ENCODE measurements around the gene SLC38A1.
"Not testable (repeated sequence)": the region's sequence is repeated elsewhere in the genome, so short reads cannot be mapped to it uniquely, and the experiment has no call there.

SLC38A1 gene

GRCh38 chr12:46201284-46201789, 67.5 kb downstream of the SLC38A1 start:
- FAIRE-seq = no peak

DNA sequence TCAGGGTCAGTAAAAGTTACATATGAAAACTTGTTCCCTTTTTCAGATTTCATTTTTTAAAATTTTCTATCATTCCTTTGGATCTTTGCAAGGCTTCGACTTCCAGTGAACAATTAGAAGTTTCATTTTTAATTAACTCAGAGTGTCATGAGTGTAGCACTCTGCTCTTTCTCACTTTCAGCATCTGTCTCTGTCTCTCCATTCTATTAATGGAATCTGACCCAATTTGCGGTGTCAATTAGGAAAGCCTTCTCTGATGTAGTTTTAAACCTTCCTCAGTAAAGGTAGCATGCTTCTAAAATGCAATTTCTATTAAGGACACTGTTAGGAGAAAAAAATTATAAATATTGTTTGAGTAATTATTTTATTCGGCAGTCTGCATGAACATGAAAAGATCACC, 68.3 kb downstream of the SLC38A1 start:
- FAIRE-seq = no peak

GRCh38 chr12:46198913-46199312, 69.9 kb downstream of the SLC38A1 start:
- no peak for FAIRE-seq

DNA sequence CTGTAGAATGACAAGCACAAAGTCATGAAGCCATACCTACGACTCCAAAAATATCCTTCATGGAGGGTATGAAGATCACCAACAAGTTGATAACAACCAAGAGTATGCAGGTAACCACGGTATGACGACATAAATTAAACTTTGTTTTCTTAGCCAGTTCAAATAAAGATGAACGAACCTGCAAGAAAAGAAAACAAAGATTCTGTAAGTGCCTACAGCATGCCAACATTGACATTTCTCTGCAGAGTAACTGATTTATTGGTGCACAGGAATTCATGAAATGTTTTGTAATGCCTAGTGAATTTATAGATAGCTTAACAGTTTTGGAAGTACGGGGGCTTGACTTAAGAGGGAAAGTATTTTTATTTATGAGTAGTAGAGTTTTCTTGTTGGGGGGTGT, 71.0 kb downstream of the SLC38A1 start:
- no peak for FAIRE-seq

DNA sequence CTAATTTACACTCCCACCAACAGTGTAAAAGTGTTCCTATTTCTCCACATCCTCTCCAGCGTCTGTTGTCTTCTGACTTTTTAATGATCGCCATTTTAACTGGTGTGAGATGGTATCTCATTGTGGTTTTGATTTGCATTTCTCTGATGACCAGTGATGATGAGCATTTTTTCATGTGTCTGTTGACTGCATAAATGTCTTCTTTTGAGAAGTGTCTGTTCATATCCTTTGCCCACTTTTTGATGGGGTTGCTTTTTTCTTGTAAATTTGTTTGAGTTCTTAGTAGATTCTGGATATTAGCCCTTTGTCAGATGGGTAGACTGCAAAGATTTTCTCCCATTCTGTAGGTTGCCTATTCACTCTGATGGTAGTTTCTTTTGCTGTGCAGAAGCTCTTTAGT, 78.3 kb downstream of the SLC38A1 start:
- not testable (repeated sequence) for FAIRE-seq

- no peak for FAIRE-seq
Observed at GRCh38 chr12:46188170-46188569, 80.7 kb downstream of the SLC38A1 start.

- FAIRE-seq = no peak
Observed at GRCh38 chr12:46187023-46187422, 81.8 kb downstream of the SLC38A1 start.

DNA sequence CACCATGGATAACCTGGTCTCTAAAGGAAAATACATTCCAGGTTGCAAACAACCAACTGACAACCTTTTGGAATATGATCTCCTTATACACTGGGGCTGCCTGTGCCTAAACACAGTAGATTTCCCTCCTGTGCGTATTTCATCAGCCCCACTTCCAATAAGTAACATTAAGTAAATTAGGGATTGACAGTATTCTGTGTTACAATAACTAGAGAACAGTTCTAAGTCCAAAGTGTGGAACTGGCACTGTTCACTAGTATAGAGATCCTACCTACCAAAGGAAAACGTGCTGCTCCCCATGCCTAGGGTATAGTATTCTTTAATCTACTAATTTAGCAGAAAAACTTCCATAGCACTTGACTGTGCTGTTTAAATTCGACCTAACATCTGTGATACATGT, 82.8 kb downstream of the SLC38A1 start:
- no peak for FAIRE-seq

DNA sequence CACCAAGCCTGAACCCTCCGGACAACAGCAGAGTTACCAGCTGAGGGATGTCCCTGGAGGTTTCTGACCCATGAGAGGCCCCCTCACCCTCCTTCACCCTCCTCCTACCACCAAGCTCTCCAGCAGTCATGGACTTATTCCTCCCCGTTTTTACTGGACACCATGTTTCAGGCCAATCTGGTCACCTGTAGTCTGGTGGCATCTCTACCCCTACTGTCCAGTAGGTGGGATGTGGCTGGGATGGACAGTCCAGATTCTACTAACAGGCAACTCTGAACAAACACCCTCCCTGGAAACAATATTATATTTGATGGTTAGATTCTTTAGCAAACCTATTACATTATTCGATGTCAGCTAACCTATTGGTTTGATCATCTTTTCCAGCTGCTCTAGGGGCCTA, 83.2 kb downstream of the SLC38A1 start:
- no peak for FAIRE-seq

- FAIRE-seq = no peak
Observed at GRCh38 chr12:46184798-46185595, 83.8 kb downstream of the SLC38A1 start.

DNA sequence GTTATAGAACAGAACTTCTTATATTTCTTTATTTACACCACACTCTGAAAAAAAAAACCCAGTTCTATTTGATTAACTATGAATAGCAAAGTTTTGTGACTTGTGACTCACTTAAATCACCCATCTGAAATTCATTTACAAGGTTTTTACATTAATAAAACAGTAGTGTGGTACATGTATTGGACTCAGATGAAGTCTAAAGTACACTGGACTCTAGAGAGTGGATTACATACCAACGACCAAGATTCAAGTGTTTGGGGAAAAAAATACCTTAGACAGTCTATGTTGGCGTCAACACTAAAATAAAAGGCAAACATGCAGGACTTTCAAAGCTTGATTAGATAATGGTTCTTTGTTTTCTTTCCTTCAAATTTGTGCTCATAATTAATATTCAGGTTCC, 85.7 kb downstream of the SLC38A1 start:
- no peak for FAIRE-seq

DNA sequence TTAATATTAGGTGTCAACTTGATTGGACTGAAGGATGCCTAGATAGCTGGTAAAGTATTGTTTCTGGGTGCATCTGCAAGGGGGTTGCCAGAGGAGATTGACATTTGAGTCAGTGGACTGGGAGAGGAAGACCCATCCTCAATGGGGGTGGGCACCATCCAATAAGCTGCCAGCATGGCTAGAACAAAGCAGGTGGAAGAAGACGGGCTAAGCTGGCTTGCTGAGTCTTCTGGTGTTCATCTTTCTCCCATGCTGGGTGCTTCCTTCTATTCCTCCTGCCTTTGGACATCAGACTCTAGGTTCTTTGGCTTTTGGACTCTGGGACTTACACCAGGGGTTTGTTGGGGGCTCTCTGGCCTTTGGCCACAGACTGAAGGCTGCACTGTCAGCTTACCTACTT, 87.4 kb downstream of the SLC38A1 start:
- no peak for FAIRE-seq

DNA sequence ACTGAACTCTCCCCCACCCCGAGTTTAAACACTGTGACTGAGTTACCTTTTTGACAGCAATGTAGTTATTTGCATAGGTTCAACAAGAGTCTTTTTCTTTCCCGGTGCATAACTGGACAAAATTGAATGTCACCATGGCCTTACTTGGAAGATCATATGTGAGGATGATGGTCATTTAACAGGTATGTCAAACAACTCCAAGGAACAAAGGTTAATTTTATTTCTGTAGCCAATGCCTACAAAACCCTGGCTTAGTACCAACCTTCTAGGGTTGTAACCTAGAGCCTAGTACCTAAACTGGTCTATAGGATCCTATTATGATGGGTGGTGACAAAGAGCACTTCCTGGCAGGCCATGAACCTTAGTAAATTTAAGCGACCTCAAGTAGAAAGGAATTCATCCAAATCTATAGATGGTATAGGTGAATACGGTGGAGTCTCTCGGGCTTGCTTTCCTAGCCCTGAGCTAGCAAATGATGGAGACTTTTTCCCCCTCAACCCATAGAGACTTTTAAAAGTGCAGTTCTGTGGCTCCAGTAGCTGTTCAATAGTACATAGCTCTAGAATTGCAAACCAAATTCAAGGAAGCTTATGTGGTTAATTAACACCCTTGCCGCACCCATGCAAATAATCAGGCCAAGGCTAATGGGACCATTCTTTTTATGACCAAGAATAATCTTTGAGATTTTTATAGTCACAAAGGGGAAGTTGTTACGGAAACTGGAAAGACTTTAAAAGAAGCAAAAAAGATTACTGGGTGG, 89.0 kb downstream of the SLC38A1 start:
- no peak for FAIRE-seq

- FAIRE-seq = no peak
Observed at GRCh38 chr12:46177837-46178608, 90.8 kb downstream of the SLC38A1 start.

DNA sequence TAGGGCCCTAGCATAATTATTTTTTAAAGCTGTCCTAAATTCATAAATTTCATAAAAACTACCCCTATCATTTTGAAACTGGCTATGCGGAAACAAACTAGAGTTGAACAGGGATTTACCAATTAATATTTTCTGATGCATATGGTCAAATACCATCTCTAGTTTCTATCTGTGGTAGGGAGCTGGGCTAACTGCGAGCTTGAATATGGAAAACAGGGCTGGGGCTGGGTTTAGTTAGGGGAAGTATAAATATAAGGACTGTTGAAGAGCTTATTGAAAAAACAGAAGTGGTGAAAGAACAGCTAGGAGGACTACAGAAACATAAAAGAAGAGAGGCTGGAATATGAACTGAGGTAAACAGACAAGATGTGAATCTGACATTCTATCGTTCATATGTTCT, 91.8 kb downstream of the SLC38A1 start:
- FAIRE-seq = no peak

GRCh38 chr12:46174919-46175318, 93.9 kb downstream of the SLC38A1 start:
- FAIRE-seq = no peak

GRCh38 chr12:46174061-46174662, 94.7 kb downstream of the SLC38A1 start:
- no peak for FAIRE-seq

DNA sequence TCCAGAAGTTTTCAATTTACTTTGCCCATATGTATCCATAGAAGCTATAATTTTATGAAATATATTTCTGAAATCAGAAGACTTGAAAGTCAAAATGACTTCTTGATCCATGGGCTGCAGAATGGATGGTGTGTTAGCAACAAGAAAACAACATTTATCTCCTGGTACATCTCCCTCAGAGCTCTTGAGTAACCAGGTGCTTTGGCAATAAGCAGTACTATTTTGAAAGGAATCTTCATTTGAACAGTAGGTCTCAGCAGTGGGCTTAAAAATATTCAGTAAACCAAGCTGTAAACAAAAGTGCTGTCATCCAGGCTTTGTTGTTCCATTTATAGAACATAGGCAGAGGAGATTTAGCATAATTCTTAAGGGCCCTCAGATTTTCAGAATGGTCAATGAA, 100.4 kb downstream of the SLC38A1 start:
- FAIRE-seq = no peak

- FAIRE-seq = no peak
Observed at GRCh38 chr12:46167412-46167811, 101.4 kb downstream of the SLC38A1 start.

GRCh38 chr12:46165191-46165590, 103.7 kb downstream of the SLC38A1 start:
- FAIRE-seq = no peak

- no peak for FAIRE-seq
Observed at GRCh38 chr12:46164186-46164761, 104.6 kb downstream of the SLC38A1 start.

DNA sequence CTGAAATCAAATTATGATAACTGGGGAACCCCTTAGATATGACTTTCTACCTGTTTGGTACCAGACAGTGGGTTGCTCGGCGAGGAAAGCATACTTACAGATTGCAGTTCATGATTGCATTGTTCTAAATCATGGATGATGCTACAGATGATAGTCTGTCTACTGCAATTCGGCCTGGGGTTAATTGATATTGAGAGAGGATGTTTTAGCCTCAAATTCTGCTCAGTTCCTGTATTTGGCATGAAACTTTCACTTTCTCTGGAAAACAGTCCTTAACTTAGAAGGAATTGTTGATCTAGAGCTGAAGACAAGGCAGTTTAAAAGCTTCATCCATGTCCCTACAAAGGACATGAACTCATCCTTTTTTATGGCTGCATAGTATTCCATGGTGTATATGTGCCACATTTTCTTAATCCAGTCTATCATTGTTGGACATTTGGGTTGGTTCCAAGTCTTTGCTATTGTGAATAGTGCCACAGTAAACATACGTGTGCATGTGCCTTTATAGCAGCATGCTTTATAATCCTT, 106.2 kb downstream of the SLC38A1 start:
- FAIRE-seq = not testable (repeated sequence)

All from islet of Langerhans (tissue), 1 donor.